Spinal cord (tissue), 10 donors: Measurements from ENCODE around the gene LRRC1. TPM values are rescaled to one million over a fixed set of nuclear protein-coding genes. Genes with fewer than 3 reads are reported as not detected.

Experiments used
- DNase-seq, 6 donors: peaks; one replicate each; pipeline versions ENCODE4 v3.0.0 to v3.0.0-alpha.2; 2013 to 2015; ENCODE audit warnings: low spot score in 6 of 6, low read depth in 4 of 6
- H3K27ac ChIP-seq: one replicate; pipeline ENCODE4 v1.5.1; 2013; ENCODE audit warnings: low read depth, low read length, control low read depth
- H3K27me3 ChIP-seq: one replicate; pipeline ENCODE4 v1.6.1; 2013; ENCODE audit warnings: low read length; ENCODE audit not compliant: control insufficient read depth, insufficient read depth
- H3K36me3 ChIP-seq: one replicate; pipeline ENCODE4 v1.6.1; 2013; ENCODE audit warnings: low read length; ENCODE audit not compliant: control insufficient read depth, insufficient read depth
- H3K4me1 ChIP-seq: one replicate; pipeline ENCODE4 v1.6.1; 2013; ENCODE audit warnings: low read length; ENCODE audit not compliant: control insufficient read depth, insufficient read depth
- H3K4me3 ChIP-seq: one replicate; pipeline ENCODE4 v1.5.1; 2013; ENCODE audit warnings: low read depth, low read length, control low read depth
- H3K9me3 ChIP-seq: one replicate; pipeline ENCODE4 v1.6.1; 2013; ENCODE audit warnings: low read length; ENCODE audit not compliant: control insufficient read depth, insufficient read depth
- WGBS: methylation state at CpG from one replicate; pipeline ENCODE4 v1.1.5; 2013; ENCODE audit warnings: missing lambda C conversion rate; ENCODE audit not compliant: insufficient coverage; 5-methylcytosine and 5-hydroxymethylcytosine counted together
- polyA plus RNA-seq, 2 donors: library from polyadenylated mRNA; unstranded; fragments of 120-200 nt; gene quantifications; one replicate each; pipeline ENCODE4 v1.2.1, GENCODE V29; 2013; ENCODE audit not compliant: insufficient read length in 2 of 2
- total RNA-seq, 2 donors: library from RNA; depleted of rRNA in 1 of 2; stranded (reverse); fragments of 120-200 nt in 1 of 2; fragments of >200 nt in 1 of 2; gene quantifications; one replicate each; pipeline versions ENCODE4 v1.2.3 to v1.2.4, GENCODE V29; 2013 to 2014
- donor health status: healthy.

Gene LRRC1
- total and polyA plus RNA-seq, 4 donors, result 14.5 to 15.8 (median 15.5) TPM

- no peak for DNase-seq
- WGBS, result 80% methylated on average over 2 of the region's 2 CpGs
- peaks cover 3% of the 10 kb centered on the region for H3K36me3 ChIP-seq
- no peaks in the 10 kb centered on the region for H3K9me3 ChIP-seq
- no peak overlapping the region for H3K27ac ChIP-seq
- H3K27me3 ChIP-seq, result no peaks in the 10 kb centered on the region
- no peak overlapping the region for H3K4me3 ChIP-seq
- peaks cover 3% of the 10 kb centered on the region for H3K4me1 ChIP-seq
These were observed 126.8 kb downstream of the LRRC1 start for GRCh38 chr6:53921639-53922038.

DNA sequence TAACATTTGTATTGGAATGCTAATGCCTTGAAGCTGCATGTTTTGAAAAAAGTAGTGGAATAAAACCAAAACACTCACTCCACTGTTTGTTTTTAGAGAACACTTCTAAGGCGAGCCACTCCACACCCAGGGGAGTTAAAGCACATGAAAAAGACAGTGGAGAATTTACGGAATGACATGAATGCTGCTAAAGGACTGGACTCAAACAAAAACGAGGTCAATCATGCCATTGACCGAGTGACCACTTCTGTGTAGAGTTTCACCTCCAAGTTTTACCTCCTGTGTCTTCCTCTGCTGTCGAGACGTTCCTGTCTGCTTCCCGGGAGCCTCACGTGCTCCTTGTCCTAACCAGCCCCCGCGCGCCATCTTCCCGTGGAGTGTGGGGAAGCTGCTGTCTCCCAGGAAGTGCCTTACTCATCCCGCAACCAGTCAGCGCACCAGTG is 127.8 kb downstream of the LRRC1 start:
- peak in 1 of 6 donors; percentile 39 for DNase-seq

GRCh38 chr6:53924277-53924676 is 129.5 kb downstream of the LRRC1 start:
- Histone ChIP-seq H3K9me3 (no peaks in the 10 kb centered on the region), H3K36me3 (peaks cover 3% of the 10 kb centered on the region), H3K4me3 (no peak overlapping the region), H3K4me1 (peaks cover 3% of the 10 kb centered on the region), H3K27me3 (no peaks in the 10 kb centered on the region), H3K27ac (no peak overlapping the region)
- no peak for DNase-seq
- WGBS, result no CpG with 5 or more reads among the region's 3 CpGs

More for the DNA sequence above, 127.8 kb downstream of the LRRC1 start:
- Histone ChIP-seq H3K27ac (peak overlapping the region; percentile 21), H3K4me3 (no peak overlapping the region), H3K4me1 (peaks cover 3% of the 10 kb centered on the region), H3K9me3 (no peaks in the 10 kb centered on the region), H3K27me3 (no peaks in the 10 kb centered on the region), H3K36me3 (peaks cover 3% of the 10 kb centered on the region)
- WGBS, result 62% methylated on average over 4 of the region's 14 CpGs

- Histone ChIP-seq H3K4me1 (peaks cover 3% of the 10 kb centered on the region), H3K9me3 (no peaks in the 10 kb centered on the region), H3K36me3 (peaks cover 3% of the 10 kb centered on the region), H3K27ac (no peak overlapping the region), H3K4me3 (no peak overlapping the region), H3K27me3 (no peaks in the 10 kb centered on the region)
- 65% methylated on average over 3 of the region's 7 CpGs for WGBS
- peak in 1 of 6 donors; percentile 34 for DNase-seq
These were observed 130.1 kb downstream of the LRRC1 start for GRCh38 chr6:53924821-53925422.

- no peak for DNase-seq
- Histone ChIP-seq H3K27ac (no peak overlapping the region), H3K4me1 (peaks cover 3% of the 10 kb centered on the region), H3K9me3 (no peaks in the 10 kb centered on the region), H3K4me3 (no peak overlapping the region), H3K36me3 (peaks cover 3% of the 10 kb centered on the region), H3K27me3 (no peaks in the 10 kb centered on the region)
- WGBS, result 92% methylated on average over 6 of the region's 6 CpGs
These were observed 131.1 kb downstream of the LRRC1 start for GRCh38 chr6:53925891-53926290.

GRCh38 chr6:53926505-53926904 is 131.7 kb downstream of the LRRC1 start:
- peaks cover 3% of the 10 kb centered on the region for H3K36me3 ChIP-seq
- H3K9me3 ChIP-seq, result no peaks in the 10 kb centered on the region
- WGBS, result 100% methylated on average over 1 of the region's 2 CpGs
- H3K4me3 ChIP-seq, result no peak overlapping the region
- no peaks in the 10 kb centered on the region for H3K27me3 ChIP-seq
- no peak for DNase-seq
- no peak overlapping the region for H3K27ac ChIP-seq
- H3K4me1 ChIP-seq, result peaks cover 3% of the 10 kb centered on the region

DNA sequence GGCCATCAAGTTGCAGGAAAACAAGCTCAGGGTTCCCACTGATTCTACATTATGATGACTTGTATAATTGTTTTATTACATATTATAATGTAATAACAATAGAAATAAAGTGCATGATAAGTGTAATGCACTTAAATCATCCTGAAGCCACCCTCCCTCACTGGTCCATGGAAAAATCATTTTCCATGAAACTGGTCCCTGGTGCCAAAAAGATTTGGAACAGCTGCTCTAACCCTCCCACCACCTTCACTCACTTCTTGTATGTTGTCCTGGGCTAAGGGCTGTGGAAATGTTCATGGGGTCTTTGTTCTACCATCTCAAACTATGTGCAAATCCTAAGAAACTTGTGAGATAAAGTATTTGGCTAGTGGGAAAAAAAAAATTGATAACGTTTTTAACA is 133.8 kb downstream of the LRRC1 start:
- Histone ChIP-seq H3K27ac (no peak overlapping the region), H3K9me3 (no peaks in the 10 kb centered on the region), H3K4me1 (peaks cover 3% of the 10 kb centered on the region), H3K4me3 (no peak overlapping the region), H3K36me3 (no peaks in the 10 kb centered on the region), H3K27me3 (no peaks in the 10 kb centered on the region)
- no peak for DNase-seq
- WGBS, result no CpG with 5 or more reads among the region's 1 CpG

- Histone ChIP-seq H3K27ac (no peak overlapping the region), H3K27me3 (no peaks in the 10 kb centered on the region), H3K9me3 (no peaks in the 10 kb centered on the region), H3K4me1 (peaks cover 3% of the 10 kb centered on the region), H3K4me3 (no peak overlapping the region), H3K36me3 (no peaks in the 10 kb centered on the region)
- WGBS, result 94% methylated on average over 4 of the region's 4 CpGs
- peak in 1 of 6 donors; percentile 37 for DNase-seq
These were observed 134.4 kb downstream of the LRRC1 start for GRCh38 chr6:53929041-53929820.

DNA sequence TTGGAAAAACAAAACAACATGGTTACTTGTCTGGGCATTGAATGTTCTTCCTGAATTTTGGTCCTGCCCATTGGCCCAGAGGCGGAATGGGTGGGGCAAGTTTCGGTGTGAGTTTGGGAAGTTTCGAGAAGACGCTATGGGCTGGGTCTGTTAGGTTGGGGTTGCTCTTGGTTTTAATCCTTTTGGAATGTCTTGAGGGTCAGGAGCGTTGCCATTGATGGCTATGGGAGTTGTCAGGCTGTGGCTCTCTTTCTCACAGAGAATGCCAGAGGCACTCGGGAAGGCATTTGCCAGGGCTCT is 135.0 kb downstream of the LRRC1 start:
- no peak for DNase-seq
- H3K27me3 ChIP-seq, result no peaks in the 10 kb centered on the region
- H3K4me3 ChIP-seq, result no peak overlapping the region
- H3K9me3 ChIP-seq, result no peaks in the 10 kb centered on the region
- WGBS, result 97% methylated on average over 6 of the region's 6 CpGs
- no peaks in the 10 kb centered on the region for H3K36me3 ChIP-seq
- no peak overlapping the region for H3K27ac ChIP-seq
- peaks cover 3% of the 10 kb centered on the region for H3K4me1 ChIP-seq

- Histone ChIP-seq H3K9me3 (no peaks in the 10 kb centered on the region), H3K4me1 (peaks cover 3% of the 10 kb centered on the region), H3K27me3 (no peaks in the 10 kb centered on the region), H3K36me3 (no peaks in the 10 kb centered on the region), H3K4me3 (no peak overlapping the region), H3K27ac (no peak overlapping the region)
- WGBS, result 40% methylated on average over 1 of the region's 1 CpG
- DNase-seq, result no peak
These were observed 135.5 kb downstream of the LRRC1 start for GRCh38 chr6:53930330-53930729.
